Fibroblast of mammary gland (primary cell): ENCODE results near the gene PRR7.

Experiments used
- DNase-seq: peaks from one replicate; pipeline ENCODE4 v3.0.0-alpha.2; 2010; ENCODE audit warnings: low read depth
- H3K4me3 ChIP-seq: 2 replicates; pipeline ENCODE4 v1.5.1; 2011; ENCODE audit warnings: low read depth, mild to moderate bottlenecking, low read length, moderate library complexity; ENCODE audit not compliant: control insufficient read depth
- TF ChIP-seq, protein P1 (sequence below): conservative IDR thresholded peaks from 2 replicates; pipeline ENCODE4 v1.5.1; 2011; ENCODE audit warnings: low read depth, low read length, inconsistent platforms; ENCODE audit not compliant: control insufficient read depth, insufficient read depth

Gene PRR7

DNA sequence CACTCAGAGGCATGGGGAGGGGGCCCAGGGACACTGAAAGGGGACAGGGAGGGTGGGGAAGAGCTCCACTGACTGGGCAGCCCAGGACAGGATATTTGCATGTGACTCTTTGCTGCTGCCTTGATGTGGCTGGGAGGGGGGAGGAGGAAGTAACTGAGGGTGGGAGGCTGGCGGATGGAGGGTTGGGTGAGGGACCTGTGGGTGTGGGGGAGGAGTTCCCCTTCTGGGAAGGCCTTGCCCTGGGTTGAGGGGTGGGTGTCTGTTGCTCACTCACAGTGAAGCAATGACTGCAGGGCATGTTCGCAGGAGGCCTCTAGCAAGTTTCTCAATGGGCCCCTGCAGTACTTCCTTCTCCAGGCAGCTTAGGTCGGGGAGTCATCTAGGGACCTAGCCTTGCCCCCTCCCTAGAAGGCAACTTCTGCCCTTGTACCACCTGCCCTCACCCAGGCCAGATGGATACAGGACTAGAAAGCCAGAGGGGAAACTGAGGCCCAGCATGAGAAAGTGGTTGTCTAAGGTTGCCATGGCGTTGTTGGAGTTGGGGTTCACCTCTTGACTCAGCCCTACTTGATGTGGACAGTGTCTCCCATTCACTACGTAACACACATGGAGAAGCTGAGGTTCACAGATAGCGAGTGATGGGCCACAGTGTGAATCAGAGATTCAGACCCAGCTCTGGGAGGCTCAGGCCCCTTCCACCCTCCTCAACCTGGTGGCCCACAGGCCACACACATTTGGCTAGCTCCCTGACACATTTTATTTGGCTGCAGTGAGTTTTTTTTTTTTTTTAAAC lies 17.2 kb upstream of the PRR7 start:
- DNase-seq = no peak
- TF ChIP-seq, protein P1, sequence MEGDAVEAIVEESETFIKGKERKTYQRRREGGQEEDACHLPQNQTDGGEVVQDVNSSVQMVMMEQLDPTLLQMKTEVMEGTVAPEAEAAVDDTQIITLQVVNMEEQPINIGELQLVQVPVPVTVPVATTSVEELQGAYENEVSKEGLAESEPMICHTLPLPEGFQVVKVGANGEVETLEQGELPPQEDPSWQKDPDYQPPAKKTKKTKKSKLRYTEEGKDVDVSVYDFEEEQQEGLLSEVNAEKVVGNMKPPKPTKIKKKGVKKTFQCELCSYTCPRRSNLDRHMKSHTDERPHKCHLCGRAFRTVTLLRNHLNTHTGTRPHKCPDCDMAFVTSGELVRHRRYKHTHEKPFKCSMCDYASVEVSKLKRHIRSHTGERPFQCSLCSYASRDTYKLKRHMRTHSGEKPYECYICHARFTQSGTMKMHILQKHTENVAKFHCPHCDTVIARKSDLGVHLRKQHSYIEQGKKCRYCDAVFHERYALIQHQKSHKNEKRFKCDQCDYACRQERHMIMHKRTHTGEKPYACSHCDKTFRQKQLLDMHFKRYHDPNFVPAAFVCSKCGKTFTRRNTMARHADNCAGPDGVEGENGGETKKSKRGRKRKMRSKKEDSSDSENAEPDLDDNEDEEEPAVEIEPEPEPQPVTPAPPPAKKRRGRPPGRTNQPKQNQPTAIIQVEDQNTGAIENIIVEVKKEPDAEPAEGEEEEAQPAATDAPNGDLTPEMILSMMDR = no peak
- no peak overlapping the region for H3K4me3 ChIP-seq

DNA sequence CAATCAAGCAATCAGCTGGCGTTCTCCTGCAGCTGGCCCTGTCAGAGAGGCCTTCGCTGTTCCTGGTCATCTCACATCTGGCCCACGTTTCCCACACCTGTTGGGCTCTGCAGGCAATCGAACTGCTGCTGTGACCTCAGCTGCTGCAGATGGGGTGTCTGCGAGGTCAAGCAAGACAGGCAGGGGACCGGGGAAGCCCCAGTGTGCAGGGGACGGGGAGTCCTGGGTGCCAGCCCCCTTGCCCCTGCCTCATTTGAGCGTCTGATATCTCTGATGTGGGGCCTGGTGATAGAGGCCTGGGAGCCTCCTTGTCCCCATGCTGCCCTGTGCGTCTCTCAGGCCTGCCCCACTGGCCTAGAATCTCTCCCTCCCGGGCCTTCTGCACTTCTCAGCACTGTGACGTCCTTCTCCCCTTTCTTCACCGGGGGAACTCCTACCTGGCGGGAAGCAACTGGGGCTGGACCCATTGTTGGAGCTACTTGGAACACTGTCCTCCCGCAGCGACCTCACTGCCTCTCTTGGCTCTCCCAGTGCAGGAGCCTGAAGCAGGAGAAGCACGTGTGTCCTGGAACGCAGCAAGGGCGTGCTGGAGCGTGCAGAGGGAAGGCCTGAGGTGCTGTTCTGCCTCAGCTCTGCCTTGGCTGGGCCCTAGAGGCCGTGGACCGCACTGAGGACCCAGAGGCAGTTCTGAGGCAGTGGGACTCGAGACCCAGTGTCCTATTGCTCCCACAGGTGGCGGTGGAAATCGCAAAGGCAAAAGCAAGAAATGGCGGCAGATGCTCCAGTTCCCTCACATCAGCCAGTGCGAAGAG lies 16.3 kb upstream of the PRR7 start:
- TF ChIP-seq, protein P1 = no peak
- no peak for DNase-seq
- H3K4me3 ChIP-seq = no peak overlapping the region

DNA sequence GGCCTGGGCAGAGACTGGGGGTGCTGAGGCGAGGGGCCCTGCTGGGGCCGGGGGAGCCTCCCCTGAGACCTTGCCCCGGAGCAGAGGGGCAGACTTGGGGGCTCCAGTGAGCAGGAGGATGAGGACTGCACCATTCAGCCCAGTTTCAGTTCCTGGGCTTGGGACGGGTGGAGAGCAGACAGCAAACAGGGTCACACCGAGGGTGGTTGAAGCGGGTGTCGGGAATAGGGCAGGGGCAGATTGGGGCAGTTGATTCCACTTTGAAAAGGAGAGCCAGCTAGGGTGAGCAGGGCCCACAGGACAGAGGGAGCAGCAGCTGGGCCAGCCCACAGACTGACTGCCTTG lies 15.7 kb upstream of the PRR7 start:
- TF ChIP-seq, protein P1 = no peak
- DNase-seq = no peak
- no peak overlapping the region for H3K4me3 ChIP-seq

DNA sequence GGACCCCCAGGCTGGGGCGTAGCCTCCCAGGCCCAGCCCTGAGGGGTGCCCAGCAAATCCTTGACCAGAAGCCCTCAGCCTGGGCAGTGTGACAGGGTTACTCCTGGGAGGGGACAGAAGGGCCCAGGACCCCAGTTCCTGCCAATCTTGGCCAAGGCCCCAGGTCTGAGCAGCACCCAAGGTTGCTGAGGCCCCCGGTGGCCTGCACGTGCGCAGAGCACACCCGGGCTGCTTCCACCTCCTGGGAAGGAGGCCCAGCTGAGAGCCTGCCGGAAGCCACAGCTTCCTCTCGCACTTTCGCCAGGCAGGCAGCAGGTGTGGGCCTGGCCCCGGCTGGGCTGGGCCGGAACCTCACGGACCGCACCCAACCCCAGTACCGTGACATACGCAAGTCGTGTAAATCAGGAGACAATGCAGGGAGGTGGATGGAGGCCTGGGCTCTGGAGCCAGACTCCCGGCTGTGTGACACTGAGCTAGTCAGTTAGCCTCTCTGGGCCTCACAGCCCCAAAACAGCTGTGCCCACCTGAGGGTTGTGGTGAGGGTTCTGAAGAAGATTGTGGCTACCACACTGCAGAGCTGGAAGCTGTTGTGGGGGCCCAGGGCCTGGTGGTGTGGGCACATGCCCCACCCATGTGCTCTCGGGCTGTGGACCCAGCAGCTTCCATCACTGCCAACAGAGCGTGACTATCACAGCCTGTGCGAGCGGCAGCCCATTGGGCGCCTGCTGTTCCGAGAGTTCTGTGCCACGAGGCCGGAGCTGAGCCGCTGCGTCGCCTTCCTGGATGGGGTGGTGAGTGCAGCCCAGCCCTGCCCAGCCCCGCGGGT lies 15.1 kb upstream of the PRR7 start:
- DNase-seq = no peak
- TF ChIP-seq, protein P1 = no peak
- no peak overlapping the region for H3K4me3 ChIP-seq

DNA sequence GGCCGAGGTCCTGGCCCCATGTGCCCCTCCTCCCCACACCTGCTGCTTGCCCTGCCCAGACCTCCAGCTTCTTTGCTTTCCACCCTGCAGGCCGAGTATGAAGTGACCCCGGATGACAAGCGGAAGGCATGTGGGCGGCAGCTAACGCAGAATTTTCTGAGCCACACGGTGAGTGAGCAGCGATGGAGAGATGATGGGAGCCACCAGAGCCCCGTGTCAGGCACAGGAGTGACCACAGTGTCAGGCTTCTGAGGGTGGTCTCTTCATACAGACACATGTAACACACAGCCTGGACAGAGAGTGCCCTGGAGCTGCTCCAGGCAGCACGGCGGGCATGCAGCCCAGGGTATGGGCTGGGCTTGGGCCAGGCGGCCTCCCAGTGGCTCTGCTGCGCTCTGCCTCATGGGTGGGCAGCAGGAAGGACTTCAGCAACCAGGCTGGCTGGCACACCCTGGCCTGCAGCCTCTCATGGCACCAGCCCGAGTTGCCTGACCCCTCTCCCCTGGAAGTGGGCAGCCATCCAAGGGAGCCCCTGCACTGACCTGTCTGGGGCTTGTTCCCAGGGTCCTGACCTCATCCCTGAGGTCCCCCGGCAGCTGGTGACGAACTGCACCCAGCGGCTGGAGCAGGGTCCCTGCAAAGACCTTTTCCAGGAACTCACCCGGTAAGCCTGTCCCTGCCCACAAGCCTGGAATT lies 14.3 kb upstream of the PRR7 start:
- TF ChIP-seq, protein P1 = no peak
- no peak overlapping the region for H3K4me3 ChIP-seq
- no peak for DNase-seq
